ENCODE results near the gene FTHL17.

DNA sequence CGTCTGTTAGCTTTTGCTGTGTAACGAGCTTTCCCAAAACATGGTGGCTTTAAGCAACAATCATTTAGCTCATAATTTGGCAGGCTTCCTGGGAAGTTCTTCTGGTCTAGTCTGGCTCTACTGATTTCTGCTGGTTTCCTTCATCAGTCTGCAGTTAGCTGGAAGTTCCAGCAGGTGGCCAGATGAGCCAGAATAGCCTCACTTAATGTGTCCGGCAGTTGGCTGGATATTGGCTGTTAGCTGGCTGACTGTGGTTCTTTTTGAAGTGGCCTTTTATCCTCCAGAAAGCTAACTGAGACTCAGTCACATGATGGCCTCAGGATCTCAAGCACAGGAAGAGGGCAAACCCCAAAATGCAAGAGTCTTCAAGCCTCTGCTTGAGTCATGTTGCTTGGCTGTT is 34.9 kb downstream of the FTHL17 start:
- TF ChIP-seq, protein P1, sequence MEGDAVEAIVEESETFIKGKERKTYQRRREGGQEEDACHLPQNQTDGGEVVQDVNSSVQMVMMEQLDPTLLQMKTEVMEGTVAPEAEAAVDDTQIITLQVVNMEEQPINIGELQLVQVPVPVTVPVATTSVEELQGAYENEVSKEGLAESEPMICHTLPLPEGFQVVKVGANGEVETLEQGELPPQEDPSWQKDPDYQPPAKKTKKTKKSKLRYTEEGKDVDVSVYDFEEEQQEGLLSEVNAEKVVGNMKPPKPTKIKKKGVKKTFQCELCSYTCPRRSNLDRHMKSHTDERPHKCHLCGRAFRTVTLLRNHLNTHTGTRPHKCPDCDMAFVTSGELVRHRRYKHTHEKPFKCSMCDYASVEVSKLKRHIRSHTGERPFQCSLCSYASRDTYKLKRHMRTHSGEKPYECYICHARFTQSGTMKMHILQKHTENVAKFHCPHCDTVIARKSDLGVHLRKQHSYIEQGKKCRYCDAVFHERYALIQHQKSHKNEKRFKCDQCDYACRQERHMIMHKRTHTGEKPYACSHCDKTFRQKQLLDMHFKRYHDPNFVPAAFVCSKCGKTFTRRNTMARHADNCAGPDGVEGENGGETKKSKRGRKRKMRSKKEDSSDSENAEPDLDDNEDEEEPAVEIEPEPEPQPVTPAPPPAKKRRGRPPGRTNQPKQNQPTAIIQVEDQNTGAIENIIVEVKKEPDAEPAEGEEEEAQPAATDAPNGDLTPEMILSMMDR (IDR thresholded peaks at IDR 0.05) = peak in 2 of 3 donors; percentile 24 to 31
- no peak for TF ChIP-seq POLR2A (IDR thresholded peaks at IDR 0.05)
